ENCODE results near the gene MBD5.
A peak's percentile ranks its signal among the peaks of the same experiment; 100 is the strongest.

Gene MBD5

GRCh38 chr2:148218326-148219075 is 197.6 kb downstream of the MBD5 start:
- no peak for DNase-seq (ENCODE audit: low read depth in 1 of 2, low spot score in 1 of 2)
- TF ChIP-seq JUND (IDR thresholded peaks at IDR 0.05; ENCODE audit: low read depth), result no peak
- in situ Hi-C loops (cut with HindIII; ENCODE audit: low pct_unique_long_range_greater_than_20kb, low sequenced_read_pairs), result no loop called here

GRCh38 chr2:148221166-148221565 is 200.3 kb downstream of the MBD5 start:
- TF ChIP-seq JUND (IDR thresholded peaks at IDR 0.05; ENCODE audit: low read depth), result no peak
- no peak for DNase-seq (ENCODE audit: low read depth in 1 of 2, low spot score in 1 of 2)
- in situ Hi-C loops (cut with HindIII; ENCODE audit: low pct_unique_long_range_greater_than_20kb, low sequenced_read_pairs), result no loop called here

- no peak for DNase-seq (ENCODE audit: low read depth in 1 of 2, low spot score in 1 of 2)
- TF ChIP-seq JUND (IDR thresholded peaks at IDR 0.05; ENCODE audit: low read depth), result no peak
- in situ Hi-C loops (cut with HindIII; ENCODE audit: low pct_unique_long_range_greater_than_20kb, low sequenced_read_pairs), result no loop called here
Observed at GRCh38 chr2:148221926-148222325, 201.0 kb downstream of the MBD5 start.

- in situ Hi-C loops (cut with HindIII; ENCODE audit: low pct_unique_long_range_greater_than_20kb, low sequenced_read_pairs), result no loop called here
- no peak for DNase-seq (ENCODE audit: low read depth in 1 of 2, low spot score in 1 of 2)
- no peak for TF ChIP-seq JUND (IDR thresholded peaks at IDR 0.05; ENCODE audit: low read depth)
Observed at GRCh38 chr2:148231858-148232257, 211.0 kb downstream of the MBD5 start.

- in situ Hi-C loops (cut with HindIII; ENCODE audit: low pct_unique_long_range_greater_than_20kb, low sequenced_read_pairs), result no loop called here
- no peak for DNase-seq (ENCODE audit: low read depth in 1 of 2, low spot score in 1 of 2)
- TF ChIP-seq JUND (IDR thresholded peaks at IDR 0.05; ENCODE audit: low read depth), result no peak
Observed at GRCh38 chr2:148234143-148234542, 213.3 kb downstream of the MBD5 start.

- TF ChIP-seq JUND (IDR thresholded peaks at IDR 0.05; ENCODE audit: low read depth), result no peak
- in situ Hi-C loops (cut with HindIII; ENCODE audit: low pct_unique_long_range_greater_than_20kb, low sequenced_read_pairs), result no loop called here
- no peak for DNase-seq (ENCODE audit: low read depth in 1 of 2, low spot score in 1 of 2)
Observed at GRCh38 chr2:148237911-148238310, 217.0 kb downstream of the MBD5 start.

GRCh38 chr2:148238561-148238960 is 217.7 kb downstream of the MBD5 start:
- no peak for TF ChIP-seq JUND (IDR thresholded peaks at IDR 0.05; ENCODE audit: low read depth)
- DNase-seq (ENCODE audit: low read depth in 1 of 2, low spot score in 1 of 2), result no peak
- in situ Hi-C loops (cut with HindIII; ENCODE audit: low pct_unique_long_range_greater_than_20kb, low sequenced_read_pairs), result no loop called here

- in situ Hi-C loops (cut with HindIII; ENCODE audit: low pct_unique_long_range_greater_than_20kb, low sequenced_read_pairs), result no loop called here
Observed at GRCh38 chr2:148240838-148241237, 219.9 kb downstream of the MBD5 start.

GRCh38 chr2:148244593-148245292 is 223.9 kb downstream of the MBD5 start:
- in situ Hi-C loops (cut with HindIII; ENCODE audit: low pct_unique_long_range_greater_than_20kb, low sequenced_read_pairs), result no loop called here
- no peak for TF ChIP-seq JUND (IDR thresholded peaks at IDR 0.05; ENCODE audit: low read depth)
- DNase-seq (ENCODE audit: low read depth in 1 of 2, low spot score in 1 of 2), result peak in 1 of 2 experiments; percentile 10

More at GRCh38 chr2:148240838-148241237, 219.9 kb downstream of the MBD5 start:
- no peak for DNase-seq (ENCODE audit: low read depth in 1 of 2, low spot score in 1 of 2)
- no peak for TF ChIP-seq JUND (IDR thresholded peaks at IDR 0.05; ENCODE audit: low read depth)

GRCh38 chr2:148251993-148252392 is 231.1 kb downstream of the MBD5 start:
- no peak for TF ChIP-seq JUND (IDR thresholded peaks at IDR 0.05; ENCODE audit: low read depth)
- in situ Hi-C loops (cut with HindIII; ENCODE audit: low pct_unique_long_range_greater_than_20kb, low sequenced_read_pairs), result no loop called here
- no peak for DNase-seq (ENCODE audit: low read depth in 1 of 2, low spot score in 1 of 2)

- TF ChIP-seq JUND (IDR thresholded peaks at IDR 0.05; ENCODE audit: low read depth), result no peak
- no peak for DNase-seq (ENCODE audit: low read depth in 1 of 2, low spot score in 1 of 2)
- in situ Hi-C loops (cut with HindIII; ENCODE audit: low pct_unique_long_range_greater_than_20kb, low sequenced_read_pairs), result no loop called here
Observed at GRCh38 chr2:148252646-148253045, 231.8 kb downstream of the MBD5 start.

GRCh38 chr2:148253685-148254084 is 232.8 kb downstream of the MBD5 start:
- peak in 1 of 2 experiments; percentile 26 for DNase-seq (ENCODE audit: low read depth in 1 of 2, low spot score in 1 of 2)
- TF ChIP-seq JUND (IDR thresholded peaks at IDR 0.05; ENCODE audit: low read depth), result no peak
- in situ Hi-C loops (cut with HindIII; ENCODE audit: low pct_unique_long_range_greater_than_20kb, low sequenced_read_pairs), result no loop called here

GRCh38 chr2:148255929-148256328 is 235.0 kb downstream of the MBD5 start:
- no peak for TF ChIP-seq JUND (IDR thresholded peaks at IDR 0.05; ENCODE audit: low read depth)
- in situ Hi-C loops (cut with HindIII; ENCODE audit: low pct_unique_long_range_greater_than_20kb, low sequenced_read_pairs), result no loop called here
- DNase-seq (ENCODE audit: low read depth in 1 of 2, low spot score in 1 of 2), result no peak

All from T47D (cell line).